Esophagus squamous epithelium (tissue), 5 donors: ENCODE measurements around the gene GLB1L. TPM values are rescaled to one million over a fixed set of nuclear protein-coding genes. Genes with fewer than 3 reads are reported as not detected.

Experiments used
- DNase-seq: peaks from one replicate; lab custom pipeline; 2025; lab: John Stamatoyannopoulos, UW
- H3K27ac ChIP-seq, 4 donors: fragments of 200-600 bp; sonication (generic); one replicate each; pipeline ENCODE4 v1.5.1; 2016 to 2019; ENCODE audit warnings: mild to moderate bottlenecking in 1 of 4
- H3K27me3 ChIP-seq, 4 donors: fragments of 200-600 bp; sonication (generic); 1 replicate in 3 of 4; 2 replicates in 1 of 4; pipeline versions ENCODE4 v1.5.1 to v1.6.0; 2017 to 2021; ENCODE audit warnings: antibody characterized with exemption in 1 of 4
- H3K36me3 ChIP-seq, 3 donors: fragments of 200-600 bp; sonication (generic); one replicate each; pipeline ENCODE4 v1.5.1; 2016 to 2019
- H3K4me1 ChIP-seq, 3 donors: fragments of 200-600 bp; sonication (generic); one replicate each; pipeline ENCODE4 v1.5.1; 2017 to 2019
- H3K4me3 ChIP-seq, 4 donors: fragments of 200-600 bp; sonication (generic); 1 replicate in 3 of 4; 2 replicates in 1 of 4; pipeline ENCODE4 v1.5.1; 2016 to 2019; ENCODE audit warnings: mild to moderate bottlenecking in 2 of 4, moderate library complexity in 1 of 4
- H3K9me3 ChIP-seq, 3 donors: fragments of 200-600 bp; sonication (generic); one replicate each; pipeline ENCODE4 v1.5.1; 2016 to 2019
- CTCF ChIP-seq, 6 experiments: fragments of 450-650 bp in 4 of 6; fragments of 200-600 bp in 2 of 6; sonication (generic) in 2 of 6; IDR thresholded peaks; one replicate each; pipeline ENCODE4 v1.5.1; 2016 to 2019; ENCODE audit warnings: antibody characterized with exemption in 6 of 6, mild to moderate bottlenecking in 4 of 6, moderate library complexity in 4 of 6
- POLR2A ChIP-seq, 4 donors: fragments of 450-650 bp; IDR thresholded peaks; one replicate each; pipeline ENCODE4 v1.6.1; 2017; ENCODE audit warnings: antibody characterized with exemption in 4 of 4, mild to moderate bottlenecking in 4 of 4, moderate library complexity in 3 of 4
- WGBS, 2 donors: methylation state at CpG; one replicate each; pipeline ENCODE4 v1.1.5; 2018; 5-methylcytosine and 5-hydroxymethylcytosine counted together
- intact Hi-C: fragments of 100-400 bp; cut with DNase I; formaldehyde crosslinking; loops from one replicate; pipeline ENCODE4 v1.15.0; 2022
- total RNA-seq, 4 donors: library from RNA; depleted of rRNA; stranded (reverse); fragments of >200 nt; gene quantifications; one replicate each; pipeline ENCODE4 v1.1.0, GENCODE V29; 2016
- donor health status: DM: yes; HTN: yes; CAD: no.

The GLB1L gene
- total RNA-seq: 1 to 10 TPM; 1.2 to 2.3 (median 1.7) TPM

- H3K4me3 ChIP-seq: peak within 1 kb of the TSS; percentile 58 to 87 (median 82)
- 0% methylated on average over 4 of the region's 46 CpGs; no CpG with 5 or more reads in 1 of the 2 donors for WGBS, 2 donors
- H3K36me3 ChIP-seq: peaks cover 5 to 29% (median 6%) of the 10 kb centered on the region in 3 donors
- intact Hi-C loops: no loop called here
- TF ChIP-seq CTCF (IDR thresholded peaks at IDR 0.05): peak in 3 of 6 experiments; percentile 4 to 19 (median 7)
- peak in 3 of 4 donors; percentile 34 to 88 (median 64) for TF ChIP-seq POLR2A (IDR thresholded peaks at IDR 0.05)
- H3K4me1 ChIP-seq: peaks cover 38 to 58% (median 49%) of the 10 kb centered on the region in 3 donors
- no peaks in the 10 kb centered on the region for H3K27me3 ChIP-seq
- peak; percentile 68 for DNase-seq
- peak within 1 kb of the TSS; percentile 93 to 96 (median 95) for H3K27ac ChIP-seq
- no peaks in the 10 kb centered on the region for H3K9me3 ChIP-seq
Observed at GRCh38 chr2:219245148-219245898, at the start of gene GLB1L, which contains the start of gene STK16. TSS of gene GLB1L (minus strand) at chr2:219245444. CDS start at chr2:219243573, 1,871 bp downstream. TSS of gene STK16 (plus strand) at chr2:219245479. CDS start at chr2:219246000, 521 bp downstream.

- 15 to 21% methylated on average over 24 to 35 of the region's 67 CpGs for WGBS, 2 donors
- DNase-seq: peak; percentile 52
- H3K4me3 ChIP-seq: peak overlapping the region; percentile 37 to 78 (median 56)
- peaks cover 15 to 32% (median 16%) of the 10 kb centered on the region in 3 donors for H3K4me1 ChIP-seq
- peak overlapping the region; percentile 78 to 90 (median 86) for H3K27ac ChIP-seq
- no peaks in the 10 kb centered on the region for H3K9me3 ChIP-seq
- intact Hi-C loops: loop anchor here (5.0 kb wide), 1 partner anchor 132 kb away; the partner anchor contains the start of gene NHEJ1
- H3K27me3 ChIP-seq: peaks cover 0 to 9% (median 0%) of the 10 kb centered on the region in 4 donors
- TF ChIP-seq POLR2A (IDR thresholded peaks at IDR 0.05) (peak in 1 of 4 donors; percentile 34), CTCF (IDR thresholded peaks at IDR 0.05) (peak; percentile 96 to 100 (median 99))
- no peaks in the 10 kb centered on the region for H3K36me3 ChIP-seq
Observed at GRCh38 chr2:219294356-219295351, 49.4 kb upstream of the GLB1L start.

- 88 to 100% methylated on average over 1 to 4 of the region's 5 CpGs for WGBS, 2 donors
Observed at GRCh38 chr2:219293736-219294231, 48.5 kb upstream of the GLB1L start.

GRCh38 chr2:219292616-219293015, 47.4 kb upstream of the GLB1L start:
- Histone ChIP-seq H3K36me3 (no peaks in the 10 kb centered on the region), H3K27ac (no peak overlapping the region), H3K4me1 (peaks cover 12 to 45% (median 23%) of the 10 kb centered on the region in 3 donors), H3K27me3 (no peaks in the 10 kb centered on the region), H3K4me3 (no peak overlapping the region), H3K9me3 (no peaks in the 10 kb centered on the region)
- no peak for DNase-seq
- WGBS, 2 donors: 92% methylated on average over 9 of the region's 9 CpGs
- intact Hi-C loops: no loop called here
- no peak for TF ChIP-seq POLR2A (IDR thresholded peaks at IDR 0.05)
- no peak for TF ChIP-seq CTCF (IDR thresholded peaks at IDR 0.05)

More at GRCh38 chr2:219293736-219294231, 48.5 kb upstream of the GLB1L start:
- H3K9me3 ChIP-seq: no peaks in the 10 kb centered on the region
- H3K4me1 ChIP-seq: peaks cover 14 to 38% (median 23%) of the 10 kb centered on the region in 3 donors
- TF ChIP-seq CTCF (IDR thresholded peaks at IDR 0.05) (no peak), POLR2A (IDR thresholded peaks at IDR 0.05) (no peak)
- H3K27ac ChIP-seq: peak overlapping the region in 2 of 4 donors; percentile 86
- H3K27me3 ChIP-seq: no peaks in the 10 kb centered on the region
- intact Hi-C loops: no loop called here
- DNase-seq: no peak
- H3K36me3 ChIP-seq: no peaks in the 10 kb centered on the region
- no peak overlapping the region for H3K4me3 ChIP-seq
